ENCODE results near the gene EGFL7. TPM values are rescaled to one million over a fixed set of nuclear protein-coding genes. Genes with fewer than 3 reads are reported as not detected.

Gene EGFL7
- total RNA-seq, 1 donor = 2.1 TPM

DNA sequence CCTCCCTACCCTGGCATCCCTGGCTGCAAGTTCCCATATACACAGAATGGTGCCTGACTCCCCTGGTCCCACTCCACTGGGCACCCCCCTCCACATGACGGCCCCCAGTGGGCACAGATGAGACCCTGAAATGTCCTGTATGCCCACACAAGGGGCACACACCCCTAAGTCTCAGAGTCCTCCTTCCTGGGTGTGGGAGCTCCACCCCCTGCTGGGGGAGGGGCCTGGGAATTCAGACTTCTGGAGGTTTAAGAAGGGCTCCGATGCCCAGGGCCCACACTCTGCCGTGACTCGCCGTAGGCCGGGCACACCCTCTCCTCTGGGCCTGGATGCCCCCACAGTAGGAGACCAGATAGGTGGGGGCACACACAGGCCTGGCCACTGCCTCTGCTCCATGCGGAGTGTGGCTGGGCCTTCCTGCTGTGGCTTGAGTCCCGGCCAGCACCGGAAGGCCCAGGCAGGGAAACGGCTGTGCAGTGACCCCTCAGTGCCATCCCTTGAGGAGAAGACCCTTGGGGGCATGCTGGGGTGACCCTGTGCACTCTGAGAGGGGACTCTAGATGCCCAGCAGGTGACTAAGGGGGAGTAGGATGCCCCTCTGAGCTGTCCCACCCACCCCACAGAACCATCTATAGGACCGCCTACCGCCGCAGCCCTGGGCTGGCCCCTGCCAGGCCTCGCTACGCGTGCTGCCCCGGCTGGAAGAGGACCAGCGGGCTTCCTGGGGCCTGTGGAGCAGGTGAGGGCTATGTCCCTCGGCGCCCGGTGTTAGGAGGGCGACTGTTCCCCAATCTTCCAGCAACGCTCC is 6.5 kb downstream of the EGFL7 start:
- Histone ChIP-seq H3K9me3 (ENCODE audit: low read depth, low read length) (no peaks in the 10 kb centered on the region), H3K4me1 (ENCODE audit: insufficient read depth, low read length) (peaks cover 6% of the 10 kb centered on the region), H3K27me3 (ENCODE audit: insufficient read depth, low read length) (peaks cover 21% of the 10 kb centered on the region), H3K4me3 (ENCODE audit: low read length) (no peak overlapping the region)

DNA sequence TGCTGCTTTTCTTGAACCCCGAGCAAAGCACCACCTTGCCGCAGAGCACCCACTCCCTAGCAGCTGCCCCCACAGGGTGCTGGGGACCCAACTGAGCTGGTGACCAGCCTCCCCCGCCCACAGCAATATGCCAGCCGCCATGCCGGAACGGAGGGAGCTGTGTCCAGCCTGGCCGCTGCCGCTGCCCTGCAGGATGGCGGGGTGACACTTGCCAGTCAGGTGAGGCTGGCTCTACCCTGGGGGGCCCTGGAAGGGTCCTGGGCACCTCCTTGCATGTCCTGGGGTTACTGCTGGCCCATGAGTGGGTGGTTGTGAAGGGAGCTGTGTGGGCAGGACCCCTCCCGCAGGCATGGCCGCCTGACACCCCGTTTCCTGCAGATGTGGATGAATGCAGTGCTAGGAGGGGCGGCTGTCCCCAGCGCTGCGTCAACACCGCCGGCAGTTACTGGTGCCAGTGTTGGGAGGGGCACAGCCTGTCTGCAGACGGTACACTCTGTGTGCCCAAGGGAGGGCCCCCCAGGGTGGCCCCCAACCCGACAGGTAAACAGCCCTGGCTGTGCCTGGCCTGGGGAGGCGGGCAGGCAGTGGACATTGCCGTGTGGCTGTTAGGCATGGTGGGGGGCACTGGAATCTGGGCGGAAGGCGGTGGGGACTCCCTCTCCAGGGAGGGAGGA is 7.2 kb downstream of the EGFL7 start:
- H3K9me3 ChIP-seq (ENCODE audit: low read depth, low read length) = no peaks in the 10 kb centered on the region
- H3K27me3 ChIP-seq (ENCODE audit: insufficient read depth, low read length) = peaks cover 13% of the 10 kb centered on the region
- H3K4me1 ChIP-seq (ENCODE audit: insufficient read depth, low read length) = peaks cover 4% of the 10 kb centered on the region
- H3K4me3 ChIP-seq (ENCODE audit: low read length) = no peak overlapping the region

DNA sequence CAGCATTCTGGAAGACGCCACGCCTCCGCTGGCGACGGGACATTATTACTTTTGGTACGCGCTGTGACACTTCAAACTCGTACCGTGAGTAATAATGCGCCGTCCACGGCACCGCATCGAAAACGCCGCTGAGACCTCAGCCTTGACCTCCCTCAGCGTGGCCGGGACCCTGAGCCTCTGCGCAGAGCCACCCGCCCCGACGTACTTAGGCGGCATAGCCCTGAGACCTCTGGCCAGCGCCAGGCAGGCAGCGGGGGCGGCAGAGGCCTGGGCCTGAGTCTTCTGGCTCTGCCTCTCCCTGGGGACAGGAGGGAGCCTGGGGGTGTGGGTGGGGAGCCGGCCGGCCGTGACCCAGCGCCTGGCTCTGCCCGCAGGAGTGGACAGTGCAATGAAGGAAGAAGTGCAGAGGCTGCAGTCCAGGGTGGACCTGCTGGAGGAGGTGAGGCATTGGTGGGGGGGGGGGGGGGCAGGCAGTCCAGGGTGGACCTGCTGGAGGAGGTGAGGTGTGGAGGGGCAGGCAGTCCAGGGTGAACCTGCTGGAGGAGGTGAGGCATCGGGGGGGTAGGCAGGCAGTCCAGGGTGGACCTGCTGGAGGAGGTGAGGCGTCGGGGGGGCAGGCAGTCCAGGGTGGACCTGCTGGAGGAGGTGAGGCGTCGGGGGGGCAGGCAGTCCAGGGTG is 8.0 kb downstream of the EGFL7 start:
- Histone ChIP-seq H3K9me3 (ENCODE audit: low read depth, low read length) (no peaks in the 10 kb centered on the region), H3K27me3 (ENCODE audit: insufficient read depth, low read length) (peaks cover 9% of the 10 kb centered on the region), H3K4me1 (ENCODE audit: insufficient read depth, low read length) (no peaks in the 10 kb centered on the region), H3K4me3 (ENCODE audit: low read length) (no peak overlapping the region)

DNA sequence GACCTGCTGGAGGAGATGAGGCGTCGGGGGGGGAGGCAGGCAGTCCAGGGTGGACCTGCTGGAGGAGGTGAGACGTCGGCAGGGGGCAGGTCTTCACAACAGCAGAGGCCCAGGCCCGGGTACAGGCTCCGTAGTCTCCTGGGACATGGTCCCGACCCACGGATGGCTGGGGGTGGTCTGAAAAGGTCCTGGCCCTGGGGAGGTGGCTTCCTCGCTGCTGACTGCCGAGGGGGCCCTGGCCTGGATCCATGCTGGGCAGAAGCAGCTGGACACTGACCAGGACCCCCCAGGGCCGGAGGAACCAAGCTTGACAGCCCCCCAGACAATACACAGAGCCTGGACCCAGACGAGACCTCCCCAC is 8.5 kb downstream of the EGFL7 start:
- Histone ChIP-seq H3K4me1 (ENCODE audit: insufficient read depth, low read length) (no peaks in the 10 kb centered on the region), H3K4me3 (ENCODE audit: low read length) (no peak overlapping the region), H3K27me3 (ENCODE audit: insufficient read depth, low read length) (peaks cover 9% of the 10 kb centered on the region), H3K9me3 (ENCODE audit: low read depth, low read length) (no peaks in the 10 kb centered on the region)

DNA sequence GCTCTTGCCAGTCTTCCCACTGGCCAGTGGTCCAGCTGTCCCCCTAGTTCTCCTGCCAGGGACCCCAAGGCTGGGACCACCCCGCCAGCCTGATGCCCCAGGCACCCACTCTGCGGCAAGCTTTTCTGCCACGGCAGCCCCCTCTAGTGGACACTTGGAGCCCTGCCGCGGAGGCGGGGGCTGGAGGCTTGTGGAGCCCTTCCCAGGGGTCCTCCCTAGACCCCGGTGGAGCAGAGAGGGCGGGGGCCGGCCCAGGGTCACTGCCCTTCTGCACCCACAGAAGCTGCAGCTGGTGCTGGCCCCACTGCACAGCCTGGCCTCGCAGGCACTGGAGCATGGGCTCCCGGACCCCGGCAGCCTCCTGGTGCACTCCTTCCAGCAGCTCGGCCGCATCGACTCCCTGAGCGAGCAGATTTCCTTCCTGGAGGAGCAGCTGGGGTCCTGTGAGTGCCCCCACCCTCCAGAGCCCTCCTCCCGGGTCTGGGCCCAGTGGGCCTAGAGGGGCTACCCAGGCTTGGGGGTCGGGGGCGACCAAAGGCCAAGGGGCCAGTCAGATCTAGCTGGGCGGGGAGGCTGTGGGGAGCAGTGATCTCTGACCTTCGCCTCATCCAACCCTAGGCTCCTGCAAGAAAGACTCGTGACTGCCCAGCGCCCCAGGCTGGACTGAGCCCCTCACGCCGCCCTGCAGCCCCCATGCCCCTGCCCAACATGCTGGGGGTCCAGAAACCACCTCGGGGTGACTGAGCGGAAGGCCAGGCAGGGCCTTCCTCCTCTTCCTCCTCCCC is 9.1 kb downstream of the EGFL7 start:
- H3K4me1 ChIP-seq (ENCODE audit: insufficient read depth, low read length) = no peaks in the 10 kb centered on the region
- no peak overlapping the region for H3K4me3 ChIP-seq (ENCODE audit: low read length)
- H3K9me3 ChIP-seq (ENCODE audit: low read depth, low read length) = no peaks in the 10 kb centered on the region
- peaks cover 8% of the 10 kb centered on the region for H3K27me3 ChIP-seq (ENCODE audit: insufficient read depth, low read length)

DNA sequence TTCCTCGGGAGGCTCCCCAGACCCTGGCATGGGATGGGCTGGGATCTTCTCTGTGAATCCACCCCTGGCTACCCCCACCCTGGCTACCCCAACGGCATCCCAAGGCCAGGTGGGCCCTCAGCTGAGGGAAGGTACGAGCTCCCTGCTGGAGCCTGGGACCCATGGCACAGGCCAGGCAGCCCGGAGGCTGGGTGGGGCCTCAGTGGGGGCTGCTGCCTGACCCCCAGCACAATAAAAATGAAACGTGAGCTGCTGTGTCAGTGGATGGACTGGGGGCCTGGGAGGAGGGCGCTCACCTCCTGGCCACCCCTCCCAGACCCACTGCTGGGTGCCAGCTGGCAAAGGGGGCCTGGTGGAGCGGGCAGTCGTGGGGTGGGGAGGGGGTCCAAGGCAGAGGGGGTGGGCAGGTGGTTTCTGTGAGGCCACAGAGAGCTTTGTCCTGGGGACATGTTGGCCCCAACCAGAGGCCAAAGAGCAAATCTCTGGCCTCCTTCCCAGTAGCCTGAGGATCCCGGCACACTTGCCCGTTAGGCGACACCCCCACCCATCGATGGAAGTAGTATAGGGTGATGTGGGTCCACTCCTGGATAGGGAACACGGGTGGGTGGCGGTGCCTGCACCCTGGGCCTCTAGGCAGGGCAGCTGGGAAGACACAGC is 9.8 kb downstream of the EGFL7 start:
- no peaks in the 10 kb centered on the region for H3K4me1 ChIP-seq (ENCODE audit: insufficient read depth, low read length)
- H3K4me3 ChIP-seq (ENCODE audit: low read length) = no peak overlapping the region
- peaks cover under 1% of the 10 kb centered on the region for H3K27me3 ChIP-seq (ENCODE audit: insufficient read depth, low read length)
- H3K9me3 ChIP-seq (ENCODE audit: low read depth, low read length) = no peaks in the 10 kb centered on the region

DNA sequence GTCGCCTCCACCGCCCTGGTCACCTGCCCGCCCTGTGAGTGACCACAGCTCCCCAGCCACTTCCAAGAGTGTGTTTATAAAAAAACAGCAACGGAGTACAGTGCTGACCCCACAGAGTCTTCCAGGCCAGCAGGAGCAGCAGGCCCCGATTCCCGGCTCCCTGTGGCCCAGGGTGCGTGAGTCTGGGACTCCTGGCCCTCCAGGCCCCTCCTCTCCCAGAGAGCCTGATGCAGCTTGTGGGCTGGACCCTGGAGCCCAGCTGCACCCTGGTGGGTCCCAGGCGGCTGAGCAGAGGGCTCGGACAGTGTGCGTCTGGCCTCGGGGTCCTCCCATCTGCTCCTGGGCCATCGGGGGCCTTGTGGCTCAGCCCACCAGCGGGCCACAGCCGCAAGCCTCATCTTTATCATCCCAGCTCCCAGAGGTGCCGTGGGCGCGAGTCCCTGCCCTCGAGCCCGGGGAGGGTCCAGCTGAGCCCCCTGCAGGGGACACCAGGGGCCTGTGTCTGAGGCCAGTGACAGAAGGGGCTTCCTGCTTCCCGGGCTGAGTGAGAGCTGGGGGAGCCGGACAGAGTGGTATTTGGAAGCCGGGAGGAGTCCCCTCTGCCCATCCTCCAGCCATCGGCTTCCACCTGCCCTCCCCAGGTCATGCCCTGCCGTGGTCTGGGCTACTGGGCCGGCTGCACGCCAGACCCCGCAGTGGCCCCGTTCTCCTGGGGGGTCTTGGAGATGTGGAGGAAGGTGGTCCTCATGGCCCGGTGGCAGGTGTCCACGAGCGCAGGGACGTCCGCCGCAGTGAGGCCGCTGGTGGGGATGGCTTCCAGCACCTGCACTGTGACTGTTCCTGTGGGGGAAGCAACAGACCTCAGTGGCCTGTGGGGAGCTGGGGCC is 10.6 kb downstream of the EGFL7 start:
- H3K27me3 ChIP-seq (ENCODE audit: insufficient read depth, low read length) = no peaks in the 10 kb centered on the region

DNA sequence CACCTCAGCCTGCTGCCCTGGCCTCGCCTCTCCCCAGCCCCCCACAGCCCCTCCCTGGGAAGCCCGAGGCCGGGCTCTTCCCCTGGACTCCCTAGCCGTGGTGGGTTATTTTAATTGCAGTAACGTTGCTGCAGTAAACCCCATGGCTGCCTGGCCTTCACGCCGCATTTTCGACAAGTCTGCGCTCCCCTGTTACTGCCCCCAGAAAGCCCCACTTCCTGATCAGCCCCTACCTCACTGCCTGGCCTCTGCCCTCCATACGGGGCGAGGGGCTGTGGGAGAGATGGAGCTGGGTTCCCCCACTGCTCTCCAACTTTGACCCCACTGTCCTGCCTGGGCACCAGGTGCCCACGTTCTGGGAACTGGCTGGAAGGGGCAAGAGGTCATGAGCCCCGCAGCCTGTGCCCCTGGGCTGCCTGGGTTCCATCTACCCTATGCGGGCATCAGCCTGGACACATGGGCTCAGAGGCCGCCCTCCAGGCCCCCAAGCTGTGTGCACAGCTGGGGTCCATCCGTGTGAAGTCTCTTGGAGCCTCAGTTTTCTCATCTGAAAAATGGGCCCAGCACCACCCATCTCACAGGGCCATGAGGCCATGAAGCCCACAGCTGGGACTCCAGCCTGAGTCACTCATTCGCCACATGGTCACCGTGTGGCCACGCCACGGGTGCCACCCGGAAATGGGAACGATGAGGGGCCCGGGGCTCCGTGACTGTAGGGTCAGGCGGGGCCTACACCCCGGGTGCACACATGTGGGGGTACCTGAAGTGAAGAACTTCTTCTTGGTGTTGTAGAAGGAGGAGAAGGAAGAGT is 11.5 kb downstream of the EGFL7 start:
- Histone ChIP-seq H3K4me3 (ENCODE audit: low read length) (no peak overlapping the region), H3K9me3 (ENCODE audit: low read depth, low read length) (no peaks in the 10 kb centered on the region), H3K27me3 (ENCODE audit: insufficient read depth, low read length) (no peaks in the 10 kb centered on the region), H3K4me1 (ENCODE audit: insufficient read depth, low read length) (peaks cover 12% of the 10 kb centered on the region)

More for the DNA sequence above, 10.6 kb downstream of the EGFL7 start:
- Histone ChIP-seq H3K4me1 (ENCODE audit: insufficient read depth, low read length) (peaks cover 3% of the 10 kb centered on the region), H3K9me3 (ENCODE audit: low read depth, low read length) (no peaks in the 10 kb centered on the region), H3K4me3 (ENCODE audit: low read length) (no peak overlapping the region)

DNA sequence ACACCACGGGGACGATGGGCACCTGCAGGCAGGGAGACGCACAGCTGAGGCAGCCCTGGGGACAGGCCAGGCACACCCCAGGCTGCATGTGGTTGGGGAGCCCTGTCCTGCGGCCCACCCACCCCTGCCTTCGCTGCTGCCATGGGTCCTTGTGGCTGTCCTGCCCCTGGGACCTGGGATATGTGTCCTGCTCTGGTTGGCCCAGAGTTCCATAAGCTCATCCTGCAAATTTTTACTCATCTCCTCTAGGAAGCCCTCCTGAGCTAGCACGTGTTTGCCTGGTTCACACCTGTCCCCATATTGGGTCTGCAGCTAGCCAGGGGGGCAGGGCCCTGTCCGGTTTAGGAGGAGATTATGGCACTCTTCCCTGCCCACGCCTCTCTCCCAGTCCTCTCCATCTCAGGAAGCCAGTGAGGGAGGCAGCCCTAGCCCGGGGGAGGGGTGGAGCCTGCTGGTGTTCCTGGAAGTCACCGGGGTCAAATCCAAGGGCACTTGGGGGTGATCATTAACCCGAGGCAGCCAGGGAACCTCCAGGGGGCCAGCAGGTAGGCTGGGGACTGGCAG is 12.2 kb downstream of the EGFL7 start:
- Histone ChIP-seq H3K4me3 (ENCODE audit: low read length) (no peak overlapping the region), H3K27me3 (ENCODE audit: insufficient read depth, low read length) (no peaks in the 10 kb centered on the region), H3K9me3 (ENCODE audit: low read depth, low read length) (no peaks in the 10 kb centered on the region), H3K4me1 (ENCODE audit: insufficient read depth, low read length) (peaks cover 19% of the 10 kb centered on the region)

DNA sequence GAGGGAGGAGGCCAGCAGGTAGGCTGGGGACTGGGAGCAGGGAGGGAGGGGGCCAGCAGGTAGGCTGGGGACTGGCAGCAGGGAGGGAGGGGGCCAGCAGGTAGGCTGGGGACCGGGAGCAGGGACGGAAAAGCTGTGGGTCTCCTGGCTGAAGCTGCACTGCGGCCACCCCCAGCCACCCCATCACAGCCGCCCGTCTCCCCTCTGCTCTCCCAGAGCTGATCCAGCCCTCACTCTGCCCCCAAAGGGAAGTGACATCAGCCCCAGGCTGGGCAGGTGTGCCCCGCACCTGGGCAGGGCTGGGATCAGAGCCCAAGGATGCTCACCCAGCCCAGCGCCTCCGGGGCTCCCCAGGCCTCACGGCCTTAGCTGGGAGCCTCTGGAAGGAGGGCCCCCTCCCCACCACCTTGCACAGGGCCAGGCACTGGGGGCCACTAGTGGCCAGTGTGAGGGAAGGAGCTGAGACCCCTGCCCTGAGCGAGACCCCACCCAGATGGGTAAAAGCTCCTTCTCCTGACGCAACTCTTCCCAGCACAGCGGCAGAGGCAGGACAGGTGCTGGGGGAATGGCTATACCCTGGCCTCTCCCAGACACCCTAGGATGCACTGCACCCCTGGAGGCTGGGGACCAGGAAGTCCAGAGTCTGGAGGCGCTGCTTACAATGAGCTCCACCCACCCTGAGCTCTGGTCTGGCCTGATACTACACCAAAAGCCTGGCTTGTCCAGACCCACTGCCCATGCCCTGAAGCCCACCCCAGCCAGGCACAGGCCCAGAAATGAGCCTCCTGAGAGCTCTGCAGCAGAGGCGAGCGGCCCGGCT is 13.0 kb downstream of the EGFL7 start:
- peaks cover 21% of the 10 kb centered on the region for H3K4me1 ChIP-seq (ENCODE audit: insufficient read depth, low read length)
- no peaks in the 10 kb centered on the region for H3K9me3 ChIP-seq (ENCODE audit: low read depth, low read length)
- no peak overlapping the region for H3K4me3 ChIP-seq (ENCODE audit: low read length)
- no peaks in the 10 kb centered on the region for H3K27me3 ChIP-seq (ENCODE audit: insufficient read depth, low read length)

DNA sequence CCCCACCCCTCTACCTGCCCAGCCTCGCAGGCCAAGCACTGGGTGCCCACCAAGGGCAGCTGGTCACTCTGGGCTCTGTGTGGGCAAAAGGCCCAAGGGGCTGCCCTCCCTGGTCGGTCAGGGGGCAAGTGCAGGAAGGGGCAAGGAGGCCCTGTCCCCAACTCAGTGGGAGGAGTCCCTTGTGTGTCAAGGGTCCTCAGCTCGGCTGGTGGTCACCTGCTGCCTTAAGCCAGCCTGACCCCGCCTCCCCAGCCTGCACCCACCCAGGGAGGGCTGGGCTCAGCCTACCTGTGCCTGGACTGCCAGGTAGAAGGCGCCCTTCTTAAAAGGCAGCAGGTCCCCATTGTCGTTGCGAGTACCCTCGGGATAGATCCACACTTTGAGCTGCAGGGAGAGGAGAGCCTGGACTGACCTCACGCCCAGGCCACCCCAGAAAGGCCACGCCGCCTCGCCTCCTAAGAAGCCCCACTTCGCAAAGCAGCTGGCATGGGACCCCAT is 13.6 kb downstream of the EGFL7 start:
- H3K4me1 ChIP-seq (ENCODE audit: insufficient read depth, low read length) = peaks cover 21% of the 10 kb centered on the region
- no peak overlapping the region for H3K4me3 ChIP-seq (ENCODE audit: low read length)
- no peaks in the 10 kb centered on the region for H3K27me3 ChIP-seq (ENCODE audit: insufficient read depth, low read length)
- no peaks in the 10 kb centered on the region for H3K9me3 ChIP-seq (ENCODE audit: low read depth, low read length)
